ENCODE data around the gene MRAP2.
A peak's percentile ranks its signal among the peaks of the same experiment; 100 is the strongest.

Gene MRAP2, protein sequence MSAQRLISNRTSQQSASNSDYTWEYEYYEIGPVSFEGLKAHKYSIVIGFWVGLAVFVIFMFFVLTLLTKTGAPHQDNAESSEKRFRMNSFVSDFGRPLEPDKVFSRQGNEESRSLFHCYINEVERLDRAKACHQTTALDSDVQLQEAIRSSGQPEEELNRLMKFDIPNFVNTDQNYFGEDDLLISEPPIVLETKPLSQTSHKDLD

DNA sequence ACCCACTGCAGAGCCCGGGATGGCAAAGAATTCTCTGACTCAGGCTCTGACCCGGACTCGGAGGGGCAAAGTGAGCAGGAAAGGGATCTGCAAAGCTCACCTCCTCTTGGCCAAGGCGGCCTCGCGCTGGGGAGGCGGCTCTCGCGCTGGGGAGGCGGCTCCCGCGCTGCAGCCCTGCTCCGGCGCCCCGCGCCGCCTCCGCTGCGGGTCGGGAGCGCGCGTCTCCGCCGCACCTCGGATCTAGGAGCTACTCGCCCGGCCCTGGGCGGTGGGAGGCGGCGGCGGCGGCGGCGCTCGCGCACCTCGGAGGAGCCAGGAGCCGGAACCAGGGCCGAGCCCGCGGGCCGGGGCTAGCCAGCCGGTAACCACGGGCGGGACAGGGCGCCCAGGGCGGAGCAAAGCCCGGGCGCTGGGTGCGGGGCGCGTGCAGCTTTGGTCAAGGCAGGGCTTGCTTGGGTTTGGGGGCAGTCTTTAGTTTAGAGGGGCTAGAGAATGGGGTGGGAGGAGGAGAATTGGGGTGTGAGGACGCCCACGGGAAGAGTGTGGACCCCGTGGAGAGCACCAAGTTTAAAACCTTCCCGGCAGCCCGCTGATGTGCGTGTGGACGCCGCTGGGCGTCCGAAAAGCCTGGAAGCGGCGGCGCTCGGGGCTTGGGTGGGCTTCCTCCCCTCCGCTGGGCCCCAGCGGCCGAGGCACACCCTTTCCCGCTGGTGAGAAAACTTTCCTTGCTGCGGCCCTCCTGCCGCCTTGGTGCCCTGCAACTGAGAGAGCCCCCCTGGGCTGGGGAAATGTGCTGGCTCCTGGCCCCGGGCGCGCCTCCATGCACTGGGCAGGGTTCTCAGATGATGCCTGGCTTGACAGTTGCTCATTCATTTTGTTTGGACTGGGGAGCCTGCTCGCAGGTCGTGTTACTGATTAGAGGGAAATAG is at the start of gene MRAP2:
Gene MRAP2, plus strand, starts transcription at position 250 of the 929 bp plus-strand sequence. CDS start 21,547 bp downstream, outside the sequence.
- Histone ChIP-seq H3K27me3 (ENCODE audit: control insufficient read depth in 1 of 2, insufficient read depth in 2 of 2, low read length in 2 of 2) (peaks cover 4 to 7% of the 10 kb centered on the region in 2 donors), H3K4me1 (ENCODE audit: control insufficient read depth in 1 of 2, insufficient read depth in 2 of 2, low read length in 2 of 2) (peaks cover 10 to 18% of the 10 kb centered on the region in 2 donors), H3K36me3 (ENCODE audit: control insufficient read depth in 1 of 2, insufficient read depth in 2 of 2, low read length in 2 of 2) (no peaks in the 10 kb centered on the region), H3K4me3 (ENCODE audit: low read depth in 1 of 2, low read length in 2 of 2) (peak within 1 kb of the TSS; percentile 65 to 71), H3K27ac (ENCODE audit: low read depth, low read length) (no peak within 1 kb of the TSS), H3K9me3 (ENCODE audit: control insufficient read depth in 1 of 2, low read length in 2 of 2) (no peaks in the 10 kb centered on the region), H3K9ac (ENCODE audit: low read depth in 1 of 2, low read length in 2 of 2) (peak within 1 kb of the TSS; percentile 29 to 60)

DNA sequence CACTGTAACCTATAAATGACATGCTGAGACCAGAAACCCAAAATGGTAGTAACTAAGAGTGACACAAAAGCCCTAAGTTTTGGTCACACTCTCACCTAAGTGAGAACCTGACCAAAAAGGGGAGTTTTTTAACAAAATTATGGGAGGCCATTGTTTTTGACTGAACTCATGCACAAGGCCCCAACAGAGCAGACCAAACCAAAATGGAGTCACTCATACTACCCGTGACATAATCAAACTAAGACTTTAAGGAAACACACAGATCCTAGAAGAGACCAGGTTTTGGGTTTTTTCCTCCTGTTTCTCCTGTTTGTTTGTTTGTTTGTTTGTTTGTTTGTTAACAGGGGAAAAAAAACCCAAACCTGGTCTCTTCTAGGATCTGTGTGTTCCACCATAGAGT is 49.2 kb upstream of the MRAP2 start:
- no peaks in the 10 kb centered on the region for H3K36me3 ChIP-seq (ENCODE audit: control insufficient read depth in 1 of 2, insufficient read depth in 2 of 2, low read length in 2 of 2)
- H3K27ac ChIP-seq (ENCODE audit: low read depth, low read length): no peak overlapping the region
- no peaks in the 10 kb centered on the region for H3K27me3 ChIP-seq (ENCODE audit: control insufficient read depth in 1 of 2, insufficient read depth in 2 of 2, low read length in 2 of 2)
- no peaks in the 10 kb centered on the region for H3K9me3 ChIP-seq (ENCODE audit: control insufficient read depth in 1 of 2, low read length in 2 of 2)
- H3K4me3 ChIP-seq (ENCODE audit: low read depth in 1 of 2, low read length in 2 of 2): no peak overlapping the region
- H3K9ac ChIP-seq (ENCODE audit: low read depth in 1 of 2, low read length in 2 of 2): no peak overlapping the region
- no peaks in the 10 kb centered on the region for H3K4me1 ChIP-seq (ENCODE audit: control insufficient read depth in 1 of 2, insufficient read depth in 2 of 2, low read length in 2 of 2)

DNA sequence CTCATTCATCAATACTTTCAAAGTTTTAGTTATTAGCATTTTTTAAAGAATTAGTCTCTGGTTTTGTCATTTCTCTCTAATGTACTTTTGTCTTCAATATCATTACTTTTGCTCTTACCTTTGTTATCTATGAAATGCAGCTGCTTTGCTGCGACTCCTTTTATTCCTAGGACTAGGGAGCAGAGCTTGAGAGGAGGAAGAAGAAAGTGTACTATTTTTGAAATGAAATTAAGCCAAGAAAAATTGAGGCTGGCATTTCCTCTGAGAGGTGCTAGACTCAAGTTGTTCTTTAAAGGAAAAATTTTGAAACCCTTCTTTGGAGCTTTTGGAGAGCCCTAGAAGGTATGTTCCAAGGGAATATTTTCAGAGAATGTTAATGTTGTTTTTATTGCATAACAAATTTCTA is 48.3 kb upstream of the MRAP2 start:
- no peaks in the 10 kb centered on the region for H3K27me3 ChIP-seq (ENCODE audit: control insufficient read depth in 1 of 2, insufficient read depth in 2 of 2, low read length in 2 of 2)
- no peak overlapping the region for H3K9ac ChIP-seq (ENCODE audit: low read depth in 1 of 2, low read length in 2 of 2)
- H3K9me3 ChIP-seq (ENCODE audit: control insufficient read depth in 1 of 2, low read length in 2 of 2): no peaks in the 10 kb centered on the region
- H3K4me1 ChIP-seq (ENCODE audit: control insufficient read depth in 1 of 2, insufficient read depth in 2 of 2, low read length in 2 of 2): no peaks in the 10 kb centered on the region
- H3K27ac ChIP-seq (ENCODE audit: low read depth, low read length): no peak overlapping the region
- no peak overlapping the region for H3K4me3 ChIP-seq (ENCODE audit: low read depth in 1 of 2, low read length in 2 of 2)
- no peaks in the 10 kb centered on the region for H3K36me3 ChIP-seq (ENCODE audit: control insufficient read depth in 1 of 2, insufficient read depth in 2 of 2, low read length in 2 of 2)

DNA sequence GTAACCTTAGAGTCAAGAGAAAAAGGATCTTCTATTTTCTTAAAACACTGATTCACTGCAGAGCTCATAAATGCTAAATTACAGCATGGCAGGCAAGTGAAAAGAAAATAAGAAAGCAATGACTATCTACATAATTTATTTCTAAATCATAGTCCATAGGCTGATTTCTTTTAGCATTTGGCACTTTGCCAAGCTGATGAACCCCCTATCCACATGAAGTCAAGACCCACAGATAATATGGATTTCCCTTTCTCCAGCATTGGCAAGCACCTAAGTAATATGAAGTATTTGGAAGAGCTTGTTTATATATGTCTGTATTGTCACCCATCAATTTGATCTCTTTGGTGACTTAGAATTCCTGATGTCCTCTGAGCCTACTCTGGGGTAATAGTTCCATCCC is 47.9 kb upstream of the MRAP2 start:
- no peak overlapping the region for H3K27ac ChIP-seq (ENCODE audit: low read depth, low read length)

DNA sequence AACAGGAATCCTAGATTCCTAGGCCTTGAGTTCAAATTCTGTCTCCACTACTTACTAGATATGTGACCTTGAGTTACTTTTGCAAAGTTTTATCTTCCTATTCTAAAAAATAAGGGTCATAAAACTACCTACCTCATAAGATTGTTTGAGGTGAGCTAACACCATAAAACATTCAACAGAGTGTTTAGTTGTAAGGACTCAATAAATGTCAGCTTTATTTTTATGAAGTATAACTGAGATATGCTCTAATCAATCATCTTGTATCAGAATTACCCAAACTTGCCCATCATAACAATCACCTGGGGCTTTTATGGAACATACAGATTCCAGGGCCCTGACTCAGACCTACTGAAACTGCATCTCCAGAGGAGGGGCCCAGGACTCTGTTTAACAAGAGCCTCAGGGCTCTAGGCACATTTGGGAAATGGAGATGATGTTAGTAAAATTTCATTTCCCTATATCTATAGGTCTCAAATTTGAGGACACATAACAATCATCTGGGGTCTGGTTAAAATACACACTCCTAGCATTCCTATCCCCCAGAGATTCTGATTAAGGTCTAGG is 35.5 kb upstream of the MRAP2 start:
- Histone ChIP-seq H3K9ac (ENCODE audit: low read depth in 1 of 2, low read length in 2 of 2) (no peak overlapping the region), H3K27ac (ENCODE audit: low read depth, low read length) (no peak overlapping the region), H3K9me3 (ENCODE audit: control insufficient read depth in 1 of 2, low read length in 2 of 2) (peaks cover 0 to 3% of the 10 kb centered on the region in 2 donors), H3K4me3 (ENCODE audit: low read depth in 1 of 2, low read length in 2 of 2) (no peak overlapping the region), H3K4me1 (ENCODE audit: control insufficient read depth in 1 of 2, insufficient read depth in 2 of 2, low read length in 2 of 2) (no peaks in the 10 kb centered on the region), H3K27me3 (ENCODE audit: control insufficient read depth in 1 of 2, insufficient read depth in 2 of 2, low read length in 2 of 2) (no peaks in the 10 kb centered on the region), H3K36me3 (ENCODE audit: control insufficient read depth in 1 of 2, insufficient read depth in 2 of 2, low read length in 2 of 2) (no peaks in the 10 kb centered on the region)

More for the DNA sequence above, 47.9 kb upstream of the MRAP2 start:
- no peak overlapping the region for H3K4me3 ChIP-seq (ENCODE audit: low read depth in 1 of 2, low read length in 2 of 2)
- H3K4me1 ChIP-seq (ENCODE audit: control insufficient read depth in 1 of 2, insufficient read depth in 2 of 2, low read length in 2 of 2): no peaks in the 10 kb centered on the region
- H3K9ac ChIP-seq (ENCODE audit: low read depth in 1 of 2, low read length in 2 of 2): no peak overlapping the region
- H3K9me3 ChIP-seq (ENCODE audit: control insufficient read depth in 1 of 2, low read length in 2 of 2): no peaks in the 10 kb centered on the region
- no peaks in the 10 kb centered on the region for H3K36me3 ChIP-seq (ENCODE audit: control insufficient read depth in 1 of 2, insufficient read depth in 2 of 2, low read length in 2 of 2)
- no peaks in the 10 kb centered on the region for H3K27me3 ChIP-seq (ENCODE audit: control insufficient read depth in 1 of 2, insufficient read depth in 2 of 2, low read length in 2 of 2)

DNA sequence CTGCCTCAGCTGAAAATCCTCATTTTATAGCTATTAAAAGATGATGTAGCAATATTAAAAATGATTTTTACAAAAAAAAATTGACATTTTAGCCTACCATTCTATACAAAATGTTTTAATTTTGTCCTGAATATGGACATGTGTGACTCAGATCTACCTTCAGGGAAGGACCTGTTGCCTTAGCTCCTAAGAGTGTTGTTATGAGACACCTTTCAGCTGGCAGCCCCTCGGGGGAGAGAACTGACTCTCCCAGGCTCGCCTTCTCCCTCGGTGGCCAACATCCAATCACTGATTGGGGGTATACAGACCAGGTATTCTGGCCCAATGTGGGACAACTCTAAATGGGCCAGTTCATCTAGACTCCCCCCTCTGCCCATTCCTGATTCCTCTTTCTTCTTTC is 32.5 kb upstream of the MRAP2 start:
- Histone ChIP-seq H3K27me3 (ENCODE audit: control insufficient read depth in 1 of 2, insufficient read depth in 2 of 2, low read length in 2 of 2) (no peaks in the 10 kb centered on the region), H3K9ac (ENCODE audit: low read depth in 1 of 2, low read length in 2 of 2) (no peak overlapping the region), H3K4me1 (ENCODE audit: control insufficient read depth in 1 of 2, insufficient read depth in 2 of 2, low read length in 2 of 2) (no peaks in the 10 kb centered on the region), H3K4me3 (ENCODE audit: low read depth in 1 of 2, low read length in 2 of 2) (no peak overlapping the region), H3K36me3 (ENCODE audit: control insufficient read depth in 1 of 2, insufficient read depth in 2 of 2, low read length in 2 of 2) (no peaks in the 10 kb centered on the region), H3K27ac (ENCODE audit: low read depth, low read length) (no peak overlapping the region), H3K9me3 (ENCODE audit: control insufficient read depth in 1 of 2, low read length in 2 of 2) (peaks cover 0 to 1% of the 10 kb centered on the region in 2 donors)

DNA sequence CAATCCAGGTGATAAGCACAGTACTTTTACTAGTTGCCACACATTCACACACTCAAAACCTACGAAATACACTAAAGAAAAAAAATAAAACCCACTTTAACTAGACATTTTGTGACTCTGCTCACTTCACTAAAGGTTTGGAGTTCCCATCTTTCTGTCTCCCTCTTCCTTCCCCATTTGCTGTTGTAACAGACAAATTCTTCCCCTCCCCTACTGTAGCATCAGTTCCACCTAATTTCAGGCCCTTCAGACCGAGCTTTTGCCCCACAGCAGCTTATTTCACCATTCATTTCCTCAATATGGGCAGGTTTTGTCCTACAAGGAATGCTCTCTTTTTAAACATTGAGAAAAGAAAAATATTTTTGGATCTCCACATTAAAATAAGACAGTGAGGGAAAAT is 31.3 kb upstream of the MRAP2 start:
- Histone ChIP-seq H3K9ac (ENCODE audit: low read depth in 1 of 2, low read length in 2 of 2) (no peak overlapping the region), H3K4me1 (ENCODE audit: control insufficient read depth in 1 of 2, insufficient read depth in 2 of 2, low read length in 2 of 2) (no peaks in the 10 kb centered on the region), H3K27ac (ENCODE audit: low read depth, low read length) (no peak overlapping the region), H3K9me3 (ENCODE audit: control insufficient read depth in 1 of 2, low read length in 2 of 2) (no peaks in the 10 kb centered on the region), H3K27me3 (ENCODE audit: control insufficient read depth in 1 of 2, insufficient read depth in 2 of 2, low read length in 2 of 2) (no peaks in the 10 kb centered on the region), H3K36me3 (ENCODE audit: control insufficient read depth in 1 of 2, insufficient read depth in 2 of 2, low read length in 2 of 2) (no peaks in the 10 kb centered on the region), H3K4me3 (ENCODE audit: low read depth in 1 of 2, low read length in 2 of 2) (no peak overlapping the region)

DNA sequence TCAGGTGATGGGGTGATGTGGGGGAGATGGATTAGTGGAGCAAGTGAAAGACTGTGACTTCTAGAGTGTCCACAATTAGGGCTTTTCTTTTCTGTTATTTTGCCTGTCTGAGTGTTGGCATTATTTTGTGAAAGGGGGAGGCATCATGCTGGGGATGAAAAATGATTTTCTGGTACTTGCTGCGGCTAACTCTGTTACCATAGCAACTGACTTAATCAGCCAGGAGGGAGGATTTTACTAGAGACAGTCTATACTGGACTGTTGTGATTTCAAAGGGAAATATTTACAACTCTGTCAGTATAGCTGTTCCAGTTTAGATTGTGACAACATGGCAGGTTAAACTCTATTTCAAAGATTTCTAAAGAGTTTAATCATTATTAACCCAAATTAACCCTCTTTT is 30.4 kb upstream of the MRAP2 start:
- H3K4me3 ChIP-seq (ENCODE audit: low read depth in 1 of 2, low read length in 2 of 2): no peak overlapping the region
- H3K36me3 ChIP-seq (ENCODE audit: control insufficient read depth in 1 of 2, insufficient read depth in 2 of 2, low read length in 2 of 2): no peaks in the 10 kb centered on the region
- no peak overlapping the region for H3K27ac ChIP-seq (ENCODE audit: low read depth, low read length)
- no peak overlapping the region for H3K9ac ChIP-seq (ENCODE audit: low read depth in 1 of 2, low read length in 2 of 2)
- no peaks in the 10 kb centered on the region for H3K9me3 ChIP-seq (ENCODE audit: control insufficient read depth in 1 of 2, low read length in 2 of 2)
- H3K4me1 ChIP-seq (ENCODE audit: control insufficient read depth in 1 of 2, insufficient read depth in 2 of 2, low read length in 2 of 2): no peaks in the 10 kb centered on the region
- H3K27me3 ChIP-seq (ENCODE audit: control insufficient read depth in 1 of 2, insufficient read depth in 2 of 2, low read length in 2 of 2): no peaks in the 10 kb centered on the region

DNA sequence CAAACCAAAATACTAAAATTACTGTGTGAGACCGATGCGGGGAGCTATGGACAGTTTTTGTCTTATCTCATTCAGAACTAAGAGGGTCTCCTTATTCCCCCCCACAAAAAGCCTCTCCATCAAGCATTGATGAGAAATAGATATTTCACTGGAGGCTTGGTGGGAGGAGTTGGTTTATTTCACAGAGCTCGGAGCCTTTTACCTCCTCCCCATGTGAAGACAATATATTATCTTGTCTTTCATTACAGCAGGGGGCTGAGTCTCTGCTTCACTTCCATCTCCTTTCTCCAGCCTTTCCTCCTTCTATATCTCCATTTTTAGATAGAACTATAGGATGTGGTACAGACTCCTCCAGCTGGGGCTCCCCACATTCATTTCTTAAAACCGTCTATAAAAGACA is 29.9 kb upstream of the MRAP2 start:
- Histone ChIP-seq H3K9me3 (ENCODE audit: control insufficient read depth in 1 of 2, low read length in 2 of 2) (no peaks in the 10 kb centered on the region), H3K27me3 (ENCODE audit: control insufficient read depth in 1 of 2, insufficient read depth in 2 of 2, low read length in 2 of 2) (no peaks in the 10 kb centered on the region), H3K27ac (ENCODE audit: low read depth, low read length) (no peak overlapping the region), H3K4me1 (ENCODE audit: control insufficient read depth in 1 of 2, insufficient read depth in 2 of 2, low read length in 2 of 2) (no peaks in the 10 kb centered on the region), H3K36me3 (ENCODE audit: control insufficient read depth in 1 of 2, insufficient read depth in 2 of 2, low read length in 2 of 2) (no peaks in the 10 kb centered on the region), H3K9ac (ENCODE audit: low read depth in 1 of 2, low read length in 2 of 2) (no peak overlapping the region), H3K4me3 (ENCODE audit: low read depth in 1 of 2, low read length in 2 of 2) (no peak overlapping the region)

DNA sequence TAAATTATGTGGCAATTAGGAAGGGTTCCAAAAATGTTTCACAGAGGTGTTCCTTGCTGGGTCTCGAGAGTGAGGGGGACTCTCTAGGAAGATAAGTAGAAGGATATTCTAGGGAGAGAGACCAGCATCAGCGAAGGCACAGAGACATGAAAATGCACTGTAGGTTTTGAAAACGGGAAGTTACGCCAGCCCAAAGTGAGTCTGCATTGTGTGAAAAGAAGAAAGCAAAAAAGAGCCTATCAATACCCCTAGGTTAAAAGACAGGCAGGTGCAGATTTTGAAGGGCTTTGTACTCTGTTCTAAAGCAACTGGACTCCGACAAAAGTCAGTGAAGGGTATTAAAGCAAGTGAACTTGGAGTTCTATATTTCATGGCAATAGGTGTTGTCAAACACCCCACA is 25.7 kb upstream of the MRAP2 start:
- Histone ChIP-seq H3K4me1 (ENCODE audit: control insufficient read depth in 1 of 2, insufficient read depth in 2 of 2, low read length in 2 of 2) (no peaks in the 10 kb centered on the region), H3K27ac (ENCODE audit: low read depth, low read length) (no peak overlapping the region), H3K36me3 (ENCODE audit: control insufficient read depth in 1 of 2, insufficient read depth in 2 of 2, low read length in 2 of 2) (no peaks in the 10 kb centered on the region), H3K27me3 (ENCODE audit: control insufficient read depth in 1 of 2, insufficient read depth in 2 of 2, low read length in 2 of 2) (no peaks in the 10 kb centered on the region), H3K9ac (ENCODE audit: low read depth in 1 of 2, low read length in 2 of 2) (no peak overlapping the region), H3K4me3 (ENCODE audit: low read depth in 1 of 2, low read length in 2 of 2) (no peak overlapping the region), H3K9me3 (ENCODE audit: control insufficient read depth in 1 of 2, low read length in 2 of 2) (no peaks in the 10 kb centered on the region)

Data from duodenal mucosa (tissue), 2 donors.